SK-N-SH treated with all-trans-retinoic acid at 6 μM for 48 hours (cell line): ENCODE results near the gene METTL1.

ENCODE experiments used
- ATAC-seq: fragments of 200-7000 bp; cut with Tn5 transposase; 3 replicates; pipeline ENCODE4 v1.9.1; 2020; ENCODE audit warnings: mild to moderate bottlenecking, moderate library complexity
- ARNTL ChIP-seq: fragments of 450-650 bp; formaldehyde crosslinking; IDR thresholded peaks from 2 replicates; pipeline ENCODE4 v1.5.0; 2020; ENCODE audit warnings: low read depth, mild to moderate bottlenecking, moderate library complexity, borderline replicate concordance
- BACH2 ChIP-seq: fragments of 250-450 bp; sonication (Bioruptor Pico); IDR thresholded peaks from 2 replicates; pipeline ENCODE4 v1.9.0; 2021; ENCODE audit warnings: mild to moderate bottlenecking, borderline replicate concordance
- CREB5 ChIP-seq: fragments of 250-450 bp; sonication (Bioruptor Pico); IDR thresholded peaks from 2 replicates; pipeline ENCODE4 v1.5.1; 2020; ENCODE audit warnings: low read depth, mild to moderate bottlenecking, moderate library complexity
- CSRNP3 ChIP-seq: fragments of 250-450 bp; sonication (Bioruptor Pico); IDR thresholded peaks from 2 replicates; pipeline ENCODE4 v1.5.1; 2021; ENCODE audit warnings: mild to moderate bottlenecking, moderate library complexity
- ESRRG ChIP-seq: fragments of 250-450 bp; sonication (Bioruptor Pico); IDR thresholded peaks from 2 replicates; pipeline ENCODE4 v1.6.1; 2021; ENCODE audit warnings: mild to moderate bottlenecking
- GLIS3 ChIP-seq: fragments of 250-450 bp; sonication (Bioruptor Pico); IDR thresholded peaks from 2 replicates; pipeline ENCODE4 v1.5.0; 2020; ENCODE audit warnings: mild to moderate bottlenecking, moderate library complexity
- ISL1 ChIP-seq: fragments of 250-450 bp; sonication (Bioruptor Pico); IDR thresholded peaks from 2 replicates; pipeline ENCODE4 v2.1.2; 2022; ENCODE audit warnings: mild to moderate bottlenecking, moderate library complexity
- OSR1 ChIP-seq: fragments of 250-450 bp; sonication (Bioruptor Pico); IDR thresholded peaks from 2 replicates; pipeline ENCODE4 v1.8.0; 2022; ENCODE audit warnings: moderate library complexity, mild to moderate bottlenecking, inconsistent platforms
- PATZ1 ChIP-seq: fragments of 250-450 bp; sonication (Bioruptor Pico); IDR thresholded peaks from 2 replicates; pipeline ENCODE4 v1.8.0; 2020; ENCODE audit warnings: mild to moderate bottlenecking, moderate library complexity, borderline replicate concordance
- POU6F1 ChIP-seq: fragments of 250-450 bp; sonication (Bioruptor Pico); IDR thresholded peaks from 2 replicates; pipeline ENCODE4 v1.8.0; 2021; ENCODE audit warnings: low read depth, mild to moderate bottlenecking, moderate library complexity, borderline replicate concordance
- RARB ChIP-seq: fragments of 250-450 bp; sonication (Bioruptor Pico); IDR thresholded peaks from 2 replicates; pipeline ENCODE4 v1.8.0; 2021; ENCODE audit warnings: mild to moderate bottlenecking, moderate library complexity
- SNAI2 ChIP-seq: fragments of 250-450 bp; sonication (Bioruptor Pico); IDR thresholded peaks from 2 replicates; pipeline ENCODE4 v1.5.0; 2020; ENCODE audit warnings: mild to moderate bottlenecking, moderate library complexity
- TCF4 ChIP-seq: fragments of 250-450 bp; sonication (Bioruptor Pico); IDR thresholded peaks from 2 replicates; pipeline ENCODE4 v1.8.0; 2021; ENCODE audit warnings: mild to moderate bottlenecking, moderate library complexity, borderline replicate concordance
- TOX ChIP-seq: fragments of 250-450 bp; sonication (Bioruptor Pico); IDR thresholded peaks from 2 replicates; pipeline ENCODE4 v1.8.0; 2021; ENCODE audit warnings: mild to moderate bottlenecking, moderate library complexity, borderline replicate concordance
- ZC3H10 ChIP-seq: fragments of 250-450 bp; sonication (Bioruptor Pico); IDR thresholded peaks from 2 replicates; pipeline ENCODE4 v1.5.1; 2021; ENCODE audit warnings: mild to moderate bottlenecking, moderate library complexity
- ZFP3 ChIP-seq: fragments of 250-450 bp; sonication (Bioruptor Pico); IDR thresholded peaks from 2 replicates; pipeline ENCODE4 v1.5.0; 2020; ENCODE audit warnings: mild to moderate bottlenecking, moderate library complexity
- ZFP30 ChIP-seq: fragments of 450-650 bp; formaldehyde crosslinking; IDR thresholded peaks from 2 replicates; pipeline ENCODE4 v1.5.0; 2022; ENCODE audit warnings: mild to moderate bottlenecking, moderate library complexity
- ZNF565 ChIP-seq: fragments of 450-650 bp; formaldehyde crosslinking; conservative IDR thresholded peaks from 2 replicates; pipeline ENCODE4 v1.5.0; 2020; ENCODE audit warnings: low read depth, mild to moderate bottlenecking, moderate library complexity
- ZNF70 ChIP-seq: fragments of 450-650 bp; formaldehyde crosslinking; IDR thresholded peaks from 2 replicates; pipeline ENCODE4 v1.5.0; 2020; ENCODE audit warnings: mild to moderate bottlenecking, moderate library complexity
- ZNF8 ChIP-seq: fragments of 450-650 bp; formaldehyde crosslinking; IDR thresholded peaks from 2 replicates; pipeline ENCODE4 v1.5.0; 2020; ENCODE audit warnings: mild to moderate bottlenecking, moderate library complexity

The METTL1 gene

GRCh38 chr12:57732270-57732669 is 39.6 kb downstream of the METTL1 start:
- TF ChIP-seq CSRNP3 (CRISPR knock-in tag) (no peak), RARB (no peak), ISL1 (CRISPR knock-in tag) (no peak), SNAI2 (CRISPR knock-in tag) (no peak), ZFP30 (CRISPR knock-in tag) (no peak), ZNF70 (CRISPR knock-in tag) (no peak), CREB5 (CRISPR knock-in tag) (no peak), TOX (CRISPR knock-in tag) (no peak), POU6F1 (no peak), OSR1 (CRISPR knock-in tag) (no peak), ESRRG (CRISPR knock-in tag) (no peak), TCF4 (CRISPR knock-in tag) (no peak), PATZ1 (CRISPR knock-in tag) (no peak), ZFP3 (CRISPR knock-in tag) (no peak), ARNTL (CRISPR knock-in tag) (no peak), ZNF565 (CRISPR knock-in tag) (no peak), ZNF8 (CRISPR knock-in tag) (no peak)

GRCh38 chr12:57731411-57732080 is 40.4 kb downstream of the METTL1 start:
- ATAC-seq = no peak
- TF ChIP-seq GLIS3 (CRISPR knock-in tag) (no peak), ZFP30 (CRISPR knock-in tag) (no peak), BACH2 (CRISPR knock-in tag) (no peak), ESRRG (CRISPR knock-in tag) (no peak), ZC3H10 (CRISPR knock-in tag) (no peak), ISL1 (CRISPR knock-in tag) (no peak), RARB (no peak)
- TF ChIP-seq, all 23 proteins: peak for 0

More at GRCh38 chr12:57732270-57732669, 39.6 kb downstream of the METTL1 start:
- ATAC-seq = no peak

GRCh38 chr12:57730336-57731067 is 41.4 kb downstream of the METTL1 start:
- TF ChIP-seq CSRNP3 (CRISPR knock-in tag) (no peak), ISL1 (CRISPR knock-in tag) (no peak), OSR1 (CRISPR knock-in tag) (no peak), ZNF565 (CRISPR knock-in tag) (no peak), CREB5 (CRISPR knock-in tag) (no peak), PATZ1 (CRISPR knock-in tag) (no peak), ZNF8 (CRISPR knock-in tag) (no peak), ZC3H10 (CRISPR knock-in tag) (no peak), RARB (no peak), SNAI2 (CRISPR knock-in tag) (no peak)
- ATAC-seq = no peak
